Upper lobe of left lung (tissue), 4 donors: ENCODE results near the gene FMNL2.

ENCODE experiments used
- CTCF ChIP-seq, 6 experiments: fragments of 450-650 bp in 4 of 6; fragments of 200-600 bp in 2 of 6; sonication (generic) in 2 of 6; IDR thresholded peaks; one replicate each; pipeline ENCODE4 v1.5.1; 2016 to 2019; ENCODE audit warnings: antibody characterized with exemption in 6 of 6
- POLR2A ChIP-seq, 4 donors: fragments of 450-650 bp; IDR thresholded peaks; one replicate each; pipeline ENCODE4 v1.5.1; 2016 to 2017; ENCODE audit warnings: antibody characterized with exemption in 4 of 4, mild to moderate bottlenecking in 2 of 4

- no peak for TF ChIP-seq POLR2A (IDR thresholded peaks at IDR 0.05)
- no peak for TF ChIP-seq CTCF (IDR thresholded peaks at IDR 0.05)
Observed at GRCh38 chr2:152499331-152499816, 164.4 kb downstream of the FMNL2 start.
